ENCODE data around the gene MYO1D.

DNA sequence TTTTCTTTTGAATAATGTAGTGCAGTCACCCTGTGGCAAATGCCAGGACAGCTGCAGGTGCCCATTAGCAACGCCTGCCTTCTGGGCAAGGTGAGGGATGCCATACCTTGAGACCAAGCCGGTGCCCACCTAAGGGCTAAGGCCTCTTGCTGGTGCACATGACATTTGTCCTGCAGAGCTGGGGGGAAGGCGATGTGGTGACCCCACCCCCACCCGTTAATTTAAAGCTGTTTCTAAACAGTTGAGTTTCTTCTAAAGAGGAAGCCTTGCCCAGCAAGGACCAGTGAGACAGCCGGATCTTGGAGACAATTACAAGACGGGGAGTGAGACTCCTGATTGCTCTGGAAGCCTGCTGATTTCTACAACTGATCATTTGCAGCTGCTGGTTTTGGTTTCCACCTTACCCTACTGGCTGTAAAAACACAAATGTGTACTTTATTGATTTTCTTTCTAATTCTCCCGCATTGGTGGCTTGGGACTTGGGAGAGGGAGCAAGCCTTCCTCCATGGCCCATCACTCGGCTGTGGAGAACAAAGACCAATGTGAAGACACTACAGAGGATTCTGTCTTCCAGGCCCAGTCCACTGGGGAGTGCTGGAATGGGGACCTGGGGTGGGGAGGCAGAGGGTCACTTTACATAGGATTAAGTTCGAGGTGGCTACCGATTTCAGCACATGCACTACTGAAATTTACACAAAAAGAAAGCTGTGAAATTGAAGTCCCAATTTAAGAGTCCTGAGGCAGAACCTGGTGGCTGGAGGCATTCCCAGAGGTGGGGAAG lies 387.4 kb downstream of the MYO1D start:
- TF ChIP-seq, protein P1, sequence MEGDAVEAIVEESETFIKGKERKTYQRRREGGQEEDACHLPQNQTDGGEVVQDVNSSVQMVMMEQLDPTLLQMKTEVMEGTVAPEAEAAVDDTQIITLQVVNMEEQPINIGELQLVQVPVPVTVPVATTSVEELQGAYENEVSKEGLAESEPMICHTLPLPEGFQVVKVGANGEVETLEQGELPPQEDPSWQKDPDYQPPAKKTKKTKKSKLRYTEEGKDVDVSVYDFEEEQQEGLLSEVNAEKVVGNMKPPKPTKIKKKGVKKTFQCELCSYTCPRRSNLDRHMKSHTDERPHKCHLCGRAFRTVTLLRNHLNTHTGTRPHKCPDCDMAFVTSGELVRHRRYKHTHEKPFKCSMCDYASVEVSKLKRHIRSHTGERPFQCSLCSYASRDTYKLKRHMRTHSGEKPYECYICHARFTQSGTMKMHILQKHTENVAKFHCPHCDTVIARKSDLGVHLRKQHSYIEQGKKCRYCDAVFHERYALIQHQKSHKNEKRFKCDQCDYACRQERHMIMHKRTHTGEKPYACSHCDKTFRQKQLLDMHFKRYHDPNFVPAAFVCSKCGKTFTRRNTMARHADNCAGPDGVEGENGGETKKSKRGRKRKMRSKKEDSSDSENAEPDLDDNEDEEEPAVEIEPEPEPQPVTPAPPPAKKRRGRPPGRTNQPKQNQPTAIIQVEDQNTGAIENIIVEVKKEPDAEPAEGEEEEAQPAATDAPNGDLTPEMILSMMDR (IDR thresholded peaks at IDR 0.05 in 2 of 3, conservative IDR thresholded peaks at IDR 0.05 in 1 of 3; ENCODE audit: borderline replicate concordance in 1 of 3, insufficient read depth in 1 of 3, low read depth in 2 of 3, low read length in 2 of 3) = no peak
- TF ChIP-seq RAD21 (IDR thresholded peaks at IDR 0.05; ENCODE audit: low read depth) = no peak
- no peak for TF ChIP-seq CBX3 (IDR thresholded peaks at IDR 0.05; ENCODE audit: low read depth)
- TF ChIP-seq EZH2phosphoT487 (IDR thresholded peaks at IDR 0.05; ENCODE audit: borderline replicate concordance) = no peak
- no peak for TF ChIP-seq POLR2A (IDR thresholded peaks at IDR 0.05; ENCODE audit: borderline replicate concordance, extremely low read depth, insufficient read depth, insufficient read length)
- no peak for TF ChIP-seq POLR2AphosphoS5 (IDR thresholded peaks at IDR 0.05; ENCODE audit: low read depth, low read length)
- no peak for TF ChIP-seq ZNF274 (IDR thresholded peaks at IDR 0.05; ENCODE audit: low read depth, low read length)
- TF ChIP-seq, protein P2, sequence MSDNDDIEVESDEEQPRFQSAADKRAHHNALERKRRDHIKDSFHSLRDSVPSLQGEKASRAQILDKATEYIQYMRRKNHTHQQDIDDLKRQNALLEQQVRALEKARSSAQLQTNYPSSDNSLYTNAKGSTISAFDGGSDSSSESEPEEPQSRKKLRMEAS (IDR thresholded peaks at IDR 0.05) = no peak
- TF ChIP-seq REST (IDR thresholded peaks at IDR 0.05; ENCODE audit: low read depth) = no peak
- TF ChIP-seq, protein P3, sequence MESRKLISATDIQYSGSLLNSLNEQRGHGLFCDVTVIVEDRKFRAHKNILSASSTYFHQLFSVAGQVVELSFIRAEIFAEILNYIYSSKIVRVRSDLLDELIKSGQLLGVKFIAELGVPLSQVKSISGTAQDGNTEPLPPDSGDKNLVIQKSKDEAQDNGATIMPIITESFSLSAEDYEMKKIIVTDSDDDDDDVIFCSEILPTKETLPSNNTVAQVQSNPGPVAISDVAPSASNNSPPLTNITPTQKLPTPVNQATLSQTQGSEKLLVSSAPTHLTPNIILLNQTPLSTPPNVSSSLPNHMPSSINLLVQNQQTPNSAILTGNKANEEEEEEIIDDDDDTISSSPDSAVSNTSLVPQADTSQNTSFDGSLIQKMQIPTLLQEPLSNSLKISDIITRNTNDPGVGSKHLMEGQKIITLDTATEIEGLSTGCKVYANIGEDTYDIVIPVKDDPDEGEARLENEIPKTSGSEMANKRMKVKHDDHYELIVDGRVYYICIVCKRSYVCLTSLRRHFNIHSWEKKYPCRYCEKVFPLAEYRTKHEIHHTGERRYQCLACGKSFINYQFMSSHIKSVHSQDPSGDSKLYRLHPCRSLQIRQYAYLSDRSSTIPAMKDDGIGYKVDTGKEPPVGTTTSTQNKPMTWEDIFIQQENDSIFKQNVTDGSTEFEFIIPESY (IDR thresholded peaks at IDR 0.05; ENCODE audit: extremely low read depth, insufficient replicate concordance, low read length) = no peak
- TF ChIP-seq YY1 (IDR thresholded peaks at IDR 0.05; ENCODE audit: extremely low read depth, insufficient replicate concordance, low read depth, low read length) = no peak
- no peak for TF ChIP-seq EZH2 (IDR thresholded peaks at IDR 0.05)

All from HCT116 (cell line).